ENCODE results near the gene PRRC2C.

Gene PRRC2C

DNA sequence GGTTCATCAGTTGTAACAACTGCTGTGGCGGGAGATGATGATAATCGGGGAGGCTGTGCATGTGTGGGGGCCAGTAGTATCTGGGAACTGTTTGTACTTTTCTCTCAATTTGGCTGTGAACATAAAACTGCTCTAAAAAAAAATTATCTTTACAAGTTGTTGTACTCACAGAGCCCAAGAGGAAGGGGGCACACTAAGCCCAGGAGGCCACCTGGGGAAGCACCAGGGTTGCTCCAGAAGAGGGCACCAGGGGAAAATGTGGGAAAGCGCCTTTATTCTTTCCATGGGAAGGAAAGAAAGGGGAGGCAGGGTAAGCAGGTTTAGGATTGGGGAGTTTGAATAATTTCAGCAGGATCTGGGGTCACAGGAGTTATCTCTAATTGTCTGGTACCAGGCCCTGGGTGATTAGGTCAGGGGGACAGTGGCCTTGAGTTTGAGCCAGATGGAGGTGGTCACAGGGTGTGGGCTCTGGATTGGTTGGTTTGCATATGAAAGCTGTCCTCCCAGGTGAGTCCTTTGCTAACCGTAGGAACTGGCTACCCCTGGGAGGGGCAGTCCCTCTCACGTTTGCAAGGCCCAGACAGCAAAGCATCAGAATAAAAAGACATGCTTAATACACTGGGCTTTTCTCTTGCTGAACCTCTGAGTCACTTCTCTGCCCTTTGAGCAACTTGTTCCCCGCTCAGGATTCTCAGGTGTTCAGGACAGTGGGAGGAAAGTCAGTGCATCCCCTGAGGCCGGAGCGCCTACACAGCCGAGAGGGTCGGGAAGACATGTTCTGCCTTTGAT lies 155.9 kb downstream of the PRRC2C start:
- DNase-seq, result no peak

DNA sequence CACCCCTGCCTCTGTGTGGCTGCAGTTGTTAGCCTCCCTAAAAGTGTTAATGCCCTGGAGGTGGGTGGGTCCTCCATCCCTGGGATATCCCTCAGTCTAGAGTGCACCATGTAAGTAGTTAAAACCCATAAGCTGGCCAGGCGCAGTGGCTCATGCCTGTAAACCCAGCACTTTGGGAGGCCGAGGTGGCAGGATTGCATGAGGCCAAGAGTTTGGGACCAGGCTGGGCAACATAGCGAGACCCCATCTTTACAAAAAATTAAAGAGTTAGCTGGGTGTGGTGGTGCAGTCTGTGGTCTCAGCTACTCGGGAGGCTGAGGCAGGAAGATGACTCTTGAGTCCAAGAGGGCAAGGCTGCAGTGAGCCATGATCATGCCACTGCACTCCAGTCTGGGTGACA lies 156.9 kb downstream of the PRRC2C start:
- DNase-seq, result no peak
